HuH-7.5 (cell line): Measurements from ENCODE around the gene MAGEA6.

Experiments used
- DNase-seq: peaks from one replicate; pipeline ENCODE4 v3.0.0; 2011; ENCODE audit warnings: low spot score

Gene MAGEA6

DNA sequence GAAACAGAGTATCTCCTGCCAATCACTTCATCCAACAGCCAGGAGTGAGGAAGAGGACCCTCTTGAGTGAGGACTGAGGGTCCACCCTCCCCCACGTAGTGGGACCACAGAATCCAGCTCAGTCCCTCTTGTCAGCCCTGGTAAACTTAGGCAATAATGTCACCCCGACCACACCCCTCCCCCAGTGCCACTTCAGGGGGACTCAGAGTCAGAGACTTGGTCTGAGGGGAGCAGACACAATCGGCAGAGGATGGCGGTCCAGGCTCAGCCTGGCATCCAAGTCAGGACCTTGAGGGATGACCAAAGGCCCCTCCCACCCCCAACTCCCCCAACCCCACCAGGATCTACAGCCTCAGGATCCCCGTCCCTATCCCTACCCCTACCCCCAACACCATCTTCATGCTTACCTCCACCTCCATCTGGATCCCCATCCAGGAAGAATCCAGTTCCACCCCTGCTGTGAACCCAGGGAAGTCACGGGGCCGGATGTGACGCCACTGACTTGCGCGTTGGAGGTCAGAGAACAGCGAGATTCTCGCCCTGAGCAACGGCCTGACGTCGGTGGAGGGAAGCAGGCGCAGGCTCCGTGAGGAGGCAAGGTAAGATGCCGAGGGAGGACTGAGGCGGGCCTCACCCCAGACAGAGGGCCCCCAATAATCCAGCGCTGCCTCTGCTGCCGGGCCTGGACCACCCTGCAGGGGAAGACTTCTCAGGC, 36.1 kb downstream of the MAGEA6 start, which contains the start of the genes CSAG1 and MAGEA12:
TSS of gene CSAG1 (minus strand) at position 461 of the 715 bp plus-strand sequence. CDS start 1,261 bp downstream, outside the sequence.
TSS of gene MAGEA12 (plus strand) at position 497 of the 715 bp plus-strand sequence. CDS start 2,405 bp downstream, outside the sequence.
- DNase-seq = no peak

DNA sequence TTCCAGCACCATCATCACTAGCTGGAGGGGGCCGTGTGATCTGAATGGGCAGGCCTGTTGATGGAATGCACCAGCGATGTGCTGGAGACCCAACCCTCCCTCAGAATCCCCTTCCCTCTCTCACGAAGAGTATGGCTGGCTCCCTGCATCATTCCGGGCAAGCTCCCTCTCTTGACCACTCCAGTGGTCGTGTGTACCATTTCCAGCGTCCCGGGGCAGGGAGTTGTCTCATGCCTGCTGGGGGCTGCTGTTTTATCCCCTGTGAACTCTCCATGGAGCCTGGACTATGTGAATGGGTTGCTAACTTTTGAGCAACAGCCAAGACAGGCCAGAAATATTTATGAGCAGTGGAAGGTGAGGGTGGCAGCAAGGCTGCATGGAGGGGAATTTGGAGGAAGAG, 44.1 kb downstream of the MAGEA6 start:
- DNase-seq = no peak
